Measurements from ENCODE around the gene SMTNL2. TPM values are rescaled to one million over a fixed set of nuclear protein-coding genes. Genes with fewer than 3 reads are reported as not detected.
"Not testable (repeated sequence)": the region's sequence is repeated elsewhere in the genome, so short reads cannot be mapped to it uniquely, and the experiment has no call there.

Gene SMTNL2
- total RNA-seq, 2 experiments from 2014 or later = not detected

DNA sequence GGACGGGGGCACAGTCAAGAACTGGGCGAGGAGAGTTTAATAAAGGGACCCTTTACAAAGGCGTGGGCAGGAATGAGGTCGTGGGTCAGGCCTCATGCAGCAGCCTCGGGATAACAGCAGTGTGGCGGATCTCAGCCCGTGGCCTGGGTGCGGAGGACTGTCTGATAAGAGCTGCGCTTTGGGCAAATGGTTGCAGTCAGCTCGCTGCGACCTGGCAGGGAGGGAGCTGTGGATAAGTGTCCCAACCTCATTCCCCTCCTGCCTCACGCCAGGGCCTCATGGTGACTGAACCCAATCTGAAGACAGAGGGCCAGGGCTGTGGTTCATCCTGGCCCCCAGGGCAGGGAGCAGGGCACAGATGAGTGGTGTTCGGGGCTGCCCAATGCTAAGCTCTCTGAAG is 13.6 kb downstream of the SMTNL2 start:
- ATAC-seq (no peak), DNase-seq (no peak)
- Mint-ChIP-seq H3K36me3 (no peaks in the 10 kb centered on the region), H3K4me1 (peaks cover 4% of the 10 kb centered on the region), H3K4me3 (no peak overlapping the region), H3K9me3 (ENCODE audit: low read depth) (no peaks in the 10 kb centered on the region), H3K27me3 (peaks cover 9% of the 10 kb centered on the region), H3K27ac (no peak overlapping the region)
- CTCF ChIA-PET = no interaction called here

- Mint-ChIP-seq H3K36me3 (no peaks in the 10 kb centered on the region), H3K4me1 (peaks cover 4% of the 10 kb centered on the region), H3K9me3 (ENCODE audit: low read depth) (no peaks in the 10 kb centered on the region), H3K27me3 (peaks cover 11% of the 10 kb centered on the region), H3K4me3 (no peak overlapping the region), H3K27ac (no peak overlapping the region)
- CTCF ChIA-PET = interaction anchor here (1.1 kb wide), 1 partner anchor 32 kb away, joined by 3 read pairs; no protein-coding TSS in a partner anchor
- ATAC-seq (no peak), DNase-seq (no peak)
Measured at GRCh38 chr17:4598776-4599504, 14.6 kb downstream of the SMTNL2 start.

DNA sequence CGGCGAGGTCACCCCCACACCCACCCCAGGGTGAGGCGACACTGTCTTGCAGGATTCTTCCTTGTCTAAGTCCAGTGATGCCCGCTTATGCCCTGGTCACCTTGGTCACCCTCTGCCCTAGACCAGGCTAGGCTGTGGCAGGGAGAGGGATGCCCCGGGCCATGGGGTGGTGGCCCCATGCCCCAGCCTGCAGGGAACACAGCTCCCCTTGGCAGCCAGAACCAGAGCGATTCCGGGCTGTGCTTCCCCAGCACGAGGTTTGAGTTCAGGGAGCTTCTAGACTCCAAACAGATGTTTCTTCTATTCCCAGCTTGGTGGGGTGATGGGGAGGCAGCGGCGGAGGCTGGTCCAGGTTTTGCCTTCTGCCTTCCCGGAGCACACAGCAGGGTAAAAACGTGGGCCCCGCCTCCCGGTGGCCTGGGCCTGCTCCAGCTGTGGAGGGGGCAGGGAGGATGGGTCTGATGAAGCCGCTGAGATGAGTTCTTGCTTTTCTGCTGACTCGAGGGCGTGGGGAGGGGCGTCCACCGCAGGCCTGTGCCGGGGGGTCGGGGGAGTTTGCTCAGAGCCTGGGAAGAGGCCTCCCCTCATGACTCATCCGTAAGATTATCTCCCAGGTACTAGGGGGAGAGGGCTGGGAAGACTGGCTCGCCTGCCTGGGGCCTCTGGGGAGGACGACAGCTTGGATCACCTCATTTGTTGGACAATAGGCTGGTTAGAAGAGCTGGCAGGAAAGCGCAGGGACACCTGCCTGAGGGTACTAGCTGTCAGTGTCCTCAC is 15.4 kb downstream of the SMTNL2 start:
- H3K27me3 Mint-ChIP-seq = peaks cover 13% of the 10 kb centered on the region
- no peaks in the 10 kb centered on the region for H3K9me3 Mint-ChIP-seq (ENCODE audit: low read depth)
- no peaks in the 10 kb centered on the region for H3K36me3 Mint-ChIP-seq
- H3K4me3 Mint-ChIP-seq = no peak overlapping the region
- peaks cover 4% of the 10 kb centered on the region for H3K4me1 Mint-ChIP-seq
- ATAC-seq (no peak), DNase-seq (no peak)
- CTCF ChIA-PET = interaction anchor here (1.1 kb wide), 1 partner anchor 33 kb away, joined by 3 read pairs; no protein-coding TSS in a partner anchor
- no peak overlapping the region for H3K27ac Mint-ChIP-seq

DNA sequence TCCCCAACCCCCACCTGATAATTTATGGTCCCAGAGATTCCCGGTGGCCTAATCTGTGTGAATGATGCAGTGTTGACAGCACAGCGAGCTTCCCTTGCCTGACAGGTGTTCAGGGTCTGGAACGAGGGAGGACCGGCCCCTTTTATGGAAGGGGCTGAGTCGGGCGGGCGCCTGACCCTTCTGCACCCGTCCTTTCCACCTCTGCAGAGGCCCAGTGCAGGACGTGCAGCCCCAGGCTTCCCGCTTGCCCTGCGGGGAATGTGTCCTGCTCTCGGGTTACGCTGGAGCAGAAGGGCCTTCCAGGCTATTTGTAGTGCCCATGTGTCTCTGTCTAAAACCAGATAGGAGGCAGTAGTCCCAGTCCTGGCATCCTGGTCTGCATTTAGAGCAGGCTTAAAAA is 16.2 kb downstream of the SMTNL2 start:
- CTCF ChIA-PET = no interaction called here
- peaks cover 12% of the 10 kb centered on the region for H3K27me3 Mint-ChIP-seq
- ATAC-seq = no peak

GRCh38 chr17:4601326-4601725 is 17.0 kb downstream of the SMTNL2 start:
- CTCF ChIA-PET = no interaction called here
- ATAC-seq = no peak

More for the DNA sequence above, 16.2 kb downstream of the SMTNL2 start:
- no peaks in the 10 kb centered on the region for H3K9me3 Mint-ChIP-seq (ENCODE audit: low read depth)
- no peaks in the 10 kb centered on the region for H3K36me3 Mint-ChIP-seq
- no peak overlapping the region for H3K27ac Mint-ChIP-seq
- no peak overlapping the region for H3K4me3 Mint-ChIP-seq
- no peak for DNase-seq
- H3K4me1 Mint-ChIP-seq = no peaks in the 10 kb centered on the region

DNA sequence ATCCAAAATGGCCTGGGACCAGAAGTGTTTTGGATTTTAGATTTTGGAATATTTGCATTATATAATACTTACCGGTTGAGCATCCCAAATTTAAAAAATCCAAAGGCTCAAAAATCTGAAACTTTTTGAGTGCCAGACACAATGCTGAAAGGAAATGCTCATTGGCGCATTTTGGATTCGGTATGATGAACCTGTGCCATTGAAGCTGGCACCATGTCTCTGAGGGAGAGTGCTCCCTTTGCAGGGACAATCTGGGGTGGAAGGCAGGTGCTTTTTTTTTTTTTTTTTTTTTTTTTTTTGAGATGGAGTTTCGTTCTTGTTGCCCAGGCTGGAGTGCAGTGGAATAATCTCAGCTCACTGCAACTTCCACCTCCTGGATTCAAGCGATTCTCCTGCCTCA is 17.7 kb downstream of the SMTNL2 start:
- CTCF ChIA-PET = no interaction called here

More at GRCh38 chr17:4601326-4601725, 17.0 kb downstream of the SMTNL2 start:
- Mint-ChIP-seq H3K9me3 (ENCODE audit: low read depth) (no peaks in the 10 kb centered on the region), H3K27me3 (peaks cover 12% of the 10 kb centered on the region), H3K4me3 (no peak overlapping the region), H3K4me1 (peaks cover 3% of the 10 kb centered on the region), H3K27ac (no peak overlapping the region), H3K36me3 (no peaks in the 10 kb centered on the region)
- DNase-seq = no peak

GRCh38 chr17:4604111-4604644 is 19.8 kb downstream of the SMTNL2 start:
- DNase-seq (no peak), ATAC-seq (no peak)
- peaks cover 32% of the 10 kb centered on the region for H3K27me3 Mint-ChIP-seq
- no peaks in the 10 kb centered on the region for H3K36me3 Mint-ChIP-seq
- CTCF ChIA-PET = no interaction called here
- H3K9me3 Mint-ChIP-seq (ENCODE audit: low read depth) = no peaks in the 10 kb centered on the region
- peaks cover 3% of the 10 kb centered on the region for H3K4me1 Mint-ChIP-seq
- H3K4me3 Mint-ChIP-seq = no peak overlapping the region
- H3K27ac Mint-ChIP-seq = no peak overlapping the region

More for the DNA sequence above, 17.7 kb downstream of the SMTNL2 start:
- Mint-ChIP-seq H3K9me3 (ENCODE audit: low read depth) (no peaks in the 10 kb centered on the region), H3K4me3 (no peak overlapping the region), H3K27me3 (peaks cover 14% of the 10 kb centered on the region), H3K4me1 (peaks cover 3% of the 10 kb centered on the region), H3K27ac (no peak overlapping the region), H3K36me3 (no peaks in the 10 kb centered on the region)
- DNase-seq (no peak), ATAC-seq (no peak)

DNA sequence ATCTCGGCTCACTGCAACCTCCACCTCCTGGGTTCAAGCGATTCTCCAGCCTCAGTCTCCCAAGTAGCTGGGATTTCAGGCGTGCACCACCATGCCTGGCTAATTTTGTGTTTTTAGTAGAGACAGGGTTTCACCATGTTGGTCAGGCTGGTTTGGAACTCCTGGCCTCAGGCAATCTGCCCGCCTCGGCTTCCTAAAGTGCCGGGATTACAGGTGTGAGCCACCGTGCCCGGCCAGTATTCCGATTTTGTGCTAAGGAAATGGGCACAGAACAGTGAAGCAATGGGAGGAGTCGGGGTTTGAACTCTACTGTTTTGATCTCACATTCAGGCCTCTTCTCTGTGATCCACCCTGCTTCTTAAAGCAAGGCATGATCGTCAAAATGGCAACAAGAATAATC is 20.4 kb downstream of the SMTNL2 start:
- H3K9me3 Mint-ChIP-seq (ENCODE audit: low read depth); H3K4me3 Mint-ChIP-seq; H3K27ac Mint-ChIP-seq; ATAC-seq; H3K4me1 Mint-ChIP-seq; CTCF ChIA-PET; DNase-seq; H3K36me3 Mint-ChIP-seq: not testable (repeated sequence)
- H3K27me3 Mint-ChIP-seq = peaks cover 37% of the 10 kb centered on the region

DNA sequence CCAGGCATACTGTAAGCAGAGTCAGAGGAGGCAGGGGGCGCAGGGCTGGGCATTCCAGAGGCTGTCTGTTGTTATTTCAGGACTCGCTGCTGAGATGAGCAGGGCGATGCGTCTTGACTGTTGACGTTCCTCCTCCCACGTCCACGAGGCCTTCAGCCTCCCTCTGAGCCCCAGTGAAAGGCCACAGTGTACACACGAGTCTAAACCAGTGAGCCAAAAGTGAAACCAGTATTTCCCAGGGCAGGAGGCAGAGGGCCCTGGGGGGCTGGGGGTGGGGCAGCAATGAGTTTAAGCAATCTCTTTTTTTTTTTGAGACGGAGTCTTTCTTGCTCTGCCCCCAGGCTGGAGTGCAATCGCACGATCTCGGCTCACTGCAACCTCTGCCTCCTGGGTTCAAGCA is 21.5 kb downstream of the SMTNL2 start:
- Mint-ChIP-seq H3K27me3 (peaks cover 43% of the 10 kb centered on the region), H3K27ac (no peak overlapping the region), H3K36me3 (no peaks in the 10 kb centered on the region), H3K4me1 (peaks cover 3% of the 10 kb centered on the region), H3K9me3 (ENCODE audit: low read depth) (no peaks in the 10 kb centered on the region), H3K4me3 (no peak overlapping the region)
- ATAC-seq (peak; percentile 42), DNase-seq (no peak)
- CTCF ChIA-PET = interaction anchor here (0.6 kb wide), 1 partner anchor 1449 kb away, joined by 3 read pairs; no protein-coding TSS in a partner anchor

GRCh38 chr17:4607261-4607741 is 23.0 kb downstream of the SMTNL2 start:
- H3K27me3 Mint-ChIP-seq = peaks cover 48% of the 10 kb centered on the region
- peaks cover 3% of the 10 kb centered on the region for H3K4me1 Mint-ChIP-seq
- ATAC-seq (no peak), DNase-seq (no peak)
- no peak overlapping the region for H3K4me3 Mint-ChIP-seq
- H3K27ac Mint-ChIP-seq = no peak overlapping the region
- CTCF ChIA-PET = no interaction called here
- H3K36me3 Mint-ChIP-seq = no peaks in the 10 kb centered on the region
- H3K9me3 Mint-ChIP-seq (ENCODE audit: low read depth) = no peaks in the 10 kb centered on the region

DNA sequence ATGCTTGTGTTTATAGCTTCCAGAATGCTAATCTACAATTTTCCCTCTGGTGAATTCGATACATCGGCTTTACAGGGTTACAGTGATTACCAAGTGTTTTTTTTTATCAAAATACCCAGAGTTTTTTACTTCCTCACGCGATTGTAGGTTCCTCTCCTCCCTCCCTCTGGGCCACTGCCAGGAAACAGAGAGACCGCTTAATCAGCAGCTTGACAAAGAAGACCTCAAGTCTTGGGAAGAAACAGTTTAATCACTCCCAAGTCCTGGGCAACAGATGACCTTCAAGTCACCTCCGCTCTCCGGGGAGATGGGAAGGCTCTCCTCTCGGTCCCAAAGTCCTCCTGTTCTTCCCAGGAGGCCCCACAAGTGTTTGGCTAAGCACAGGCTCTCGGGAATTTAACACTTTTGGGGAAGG is 23.5 kb downstream of the SMTNL2 start:
- CTCF ChIA-PET = no interaction called here
- no peaks in the 10 kb centered on the region for H3K9me3 Mint-ChIP-seq (ENCODE audit: low read depth)
- H3K27ac Mint-ChIP-seq = no peak overlapping the region
- ATAC-seq = no peak
- H3K4me1 Mint-ChIP-seq = peaks cover 3% of the 10 kb centered on the region
- no peak for DNase-seq
- H3K27me3 Mint-ChIP-seq = peaks cover 50% of the 10 kb centered on the region
- no peak overlapping the region for H3K4me3 Mint-ChIP-seq
- H3K36me3 Mint-ChIP-seq = no peaks in the 10 kb centered on the region

GRCh38 chr17:4609761-4610160 is 25.4 kb downstream of the SMTNL2 start:
- peaks cover 48% of the 10 kb centered on the region for H3K27me3 Mint-ChIP-seq
- peaks cover 3% of the 10 kb centered on the region for H3K4me1 Mint-ChIP-seq
- DNase-seq = no peak
- H3K36me3 Mint-ChIP-seq = no peaks in the 10 kb centered on the region
- CTCF ChIA-PET = interaction anchor here (1.6 kb wide), 1 partner anchor 43 kb away, joined by 7 read pairs; no protein-coding TSS in a partner anchor
- no peak for ATAC-seq
- no peaks in the 10 kb centered on the region for H3K9me3 Mint-ChIP-seq (ENCODE audit: low read depth)
- no peak overlapping the region for H3K4me3 Mint-ChIP-seq
- no peak overlapping the region for H3K27ac Mint-ChIP-seq

DNA sequence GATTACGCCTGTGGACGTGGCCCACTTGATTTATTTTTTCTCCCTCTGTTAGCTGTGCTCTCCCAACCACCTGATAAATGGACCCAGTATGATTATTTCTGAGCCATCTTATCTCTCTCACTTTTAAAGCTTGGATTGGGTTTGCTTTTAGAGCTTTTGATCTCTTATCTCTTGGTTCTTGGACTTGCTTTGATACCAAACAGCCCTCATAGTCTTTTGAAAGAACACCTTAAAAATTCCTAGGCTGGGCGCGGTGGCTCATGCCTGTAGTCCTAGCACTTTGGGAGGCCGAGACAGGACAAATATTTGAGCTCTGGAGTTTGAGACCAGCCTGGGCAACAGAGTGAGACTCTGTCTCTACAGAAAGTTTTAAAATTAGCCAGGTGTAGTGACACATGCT is 25.8 kb downstream of the SMTNL2 start:
- DNase-seq (no peak), ATAC-seq (no peak)
- Mint-ChIP-seq H3K27me3 (peaks cover 48% of the 10 kb centered on the region), H3K4me1 (peaks cover 3% of the 10 kb centered on the region), H3K36me3 (no peaks in the 10 kb centered on the region), H3K9me3 (ENCODE audit: low read depth) (no peaks in the 10 kb centered on the region), H3K27ac (no peak overlapping the region), H3K4me3 (no peak overlapping the region)
- CTCF ChIA-PET = interaction anchor here (1.6 kb wide), 1 partner anchor 43 kb away, joined by 7 read pairs; no protein-coding TSS in a partner anchor
